Progenitor cell of endocrine pancreas (in vitro differentiated cells): ENCODE data around the gene IRAK2. TPM values are rescaled to one million over a fixed set of nuclear protein-coding genes. Genes with fewer than 3 reads are reported as not detected.
"Not testable (repeated sequence)": the region's sequence is repeated elsewhere in the genome, so short reads cannot be mapped to it uniquely, and the experiment has no call there.

Experiments
- DNase-seq: peaks from one replicate; pipeline ENCODE4 v3.0.0; 2021; ENCODE audit warnings: low spot score; ENCODE audit not compliant: unreplicated experiment
- H3K27ac Mint-ChIP-seq: 2 replicates; pipeline ENCODE4 v1.8.0; 2021; ENCODE audit warnings: mild to moderate bottlenecking, moderate library complexity, mixed read lengths
- H3K27me3 Mint-ChIP-seq: 2 replicates; pipeline ENCODE4 v1.8.0; 2021; ENCODE audit warnings: mixed read lengths
- H3K36me3 Mint-ChIP-seq: 2 replicates; pipeline ENCODE4 v1.8.0; 2022; ENCODE audit warnings: mixed read lengths; ENCODE audit not compliant: insufficient read depth
- H3K4me1 Mint-ChIP-seq: 2 replicates; pipeline ENCODE4 v1.8.0; 2021; ENCODE audit warnings: low read depth, mixed read lengths
- H3K4me3 Mint-ChIP-seq: 2 replicates; pipeline ENCODE4 v1.8.0; 2021; ENCODE audit warnings: low read depth, mild to moderate bottlenecking, moderate library complexity, mixed read lengths
- H3K9me3 Mint-ChIP-seq: 2 replicates; pipeline ENCODE4 v1.8.0; 2021; ENCODE audit warnings: low read depth, mixed read lengths
- CTCF ChIP-seq: fragments of 200-600 bp; sonication (generic); IDR thresholded peaks from one replicate; pipeline ENCODE4 v1.5.0; 2021; ENCODE audit warnings: antibody characterized with exemption, mild to moderate bottlenecking; ENCODE audit not compliant: unreplicated experiment
- total RNA-seq: library from RNA; stranded (reverse); gene quantifications from 2 replicates; pipeline ENCODE4 v1.2.1, GENCODE V29; 2021

IRAK2 gene
- total RNA-seq, 1 donor from 2014 or later = 0.36 TPM

GRCh38 chr3:10160925-10161324, 3.8 kb upstream of the IRAK2 start:
- Mint-ChIP-seq H3K4me3 (no peak overlapping the region), H3K27me3 (no peaks in the 10 kb centered on the region), H3K4me1 (no peaks in the 10 kb centered on the region), H3K27ac (no peak overlapping the region), H3K9me3 (no peaks in the 10 kb centered on the region), H3K36me3 (no peaks in the 10 kb centered on the region)
- no peak for TF ChIP-seq CTCF
- DNase-seq = no peak

GRCh38 chr3:10162185-10162584, 2.5 kb upstream of the IRAK2 start:
- H3K27me3 Mint-ChIP-seq = peaks cover 6% of the 10 kb centered on the region
- DNase-seq = no peak
- no peaks in the 10 kb centered on the region for H3K36me3 Mint-ChIP-seq
- H3K9me3 Mint-ChIP-seq = no peaks in the 10 kb centered on the region
- no peak overlapping the region for H3K27ac Mint-ChIP-seq
- no peak overlapping the region for H3K4me3 Mint-ChIP-seq
- TF ChIP-seq CTCF = no peak
- H3K4me1 Mint-ChIP-seq = no peaks in the 10 kb centered on the region

GRCh38 chr3:10164201-10164545, 546 bp upstream of the IRAK2 start:
- not testable (repeated sequence) for H3K4me1 Mint-ChIP-seq, H3K9me3 Mint-ChIP-seq, H3K36me3 Mint-ChIP-seq, H3K27ac Mint-ChIP-seq, H3K27me3 Mint-ChIP-seq, DNase-seq
- H3K4me3 Mint-ChIP-seq = peak overlapping the region; percentile 56

- Mint-ChIP-seq H3K4me1 (no peaks in the 10 kb centered on the region), H3K4me3 (peak overlapping the region; percentile 31), H3K36me3 (no peaks in the 10 kb centered on the region), H3K9me3 (no peaks in the 10 kb centered on the region), H3K27me3 (peaks cover 7% of the 10 kb centered on the region), H3K27ac (no peak overlapping the region)
- TF ChIP-seq CTCF = no peak
- DNase-seq = no peak
Observed at GRCh38 chr3:10166213-10166604, 1.5 kb downstream of the IRAK2 start.

- Mint-ChIP-seq H3K36me3 (no peaks in the 10 kb centered on the region), H3K27me3 (peaks cover 7% of the 10 kb centered on the region), H3K9me3 (no peaks in the 10 kb centered on the region), H3K27ac (no peak overlapping the region), H3K4me3 (no peak overlapping the region), H3K4me1 (no peaks in the 10 kb centered on the region)
- DNase-seq = no peak
- TF ChIP-seq CTCF = no peak
Observed at GRCh38 chr3:10169000-10169496, 4.3 kb downstream of the IRAK2 start.

- no peaks in the 10 kb centered on the region for H3K9me3 Mint-ChIP-seq
- H3K36me3 Mint-ChIP-seq = no peaks in the 10 kb centered on the region
- TF ChIP-seq CTCF = no peak
- no peak for DNase-seq
- peaks cover 6% of the 10 kb centered on the region for H3K27me3 Mint-ChIP-seq
- no peak overlapping the region for H3K27ac Mint-ChIP-seq
- H3K4me1 Mint-ChIP-seq = no peaks in the 10 kb centered on the region
- H3K4me3 Mint-ChIP-seq = no peak overlapping the region
Observed at GRCh38 chr3:10170915-10171478, 6.3 kb downstream of the IRAK2 start.
